GM18907 (cell line): ENCODE measurements around the gene DKK3.

ENCODE experiments used
- ATAC-seq: cut with Tn5 transposase; IDR thresholded peaks from one replicate; pipeline ENCODE4 v1.9.1; 2021; ENCODE audit warnings: mild to moderate bottlenecking, moderate library complexity; ENCODE audit not compliant: unreplicated experiment

Gene DKK3

DNA sequence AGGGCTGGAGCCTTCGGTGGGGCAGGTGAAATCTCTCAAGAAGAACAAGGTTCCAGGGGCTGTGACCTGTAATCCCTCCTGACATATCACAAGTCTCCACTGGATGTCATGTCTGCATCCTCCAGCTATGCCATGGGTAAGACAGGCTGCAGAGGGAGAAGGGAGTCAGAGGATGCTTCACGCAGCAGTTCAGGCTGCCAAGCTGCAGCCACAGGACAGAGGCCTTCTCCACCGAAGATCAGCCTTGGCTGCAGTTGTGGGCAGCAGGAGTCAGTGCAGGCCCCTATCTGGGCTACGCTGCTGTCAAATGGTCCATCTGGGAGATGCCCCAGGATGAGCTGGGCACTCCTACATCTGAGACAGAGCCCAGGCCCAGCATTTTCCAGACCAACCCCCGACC lies 25.0 kb downstream of the DKK3 start:
- ATAC-seq = no peak

DNA sequence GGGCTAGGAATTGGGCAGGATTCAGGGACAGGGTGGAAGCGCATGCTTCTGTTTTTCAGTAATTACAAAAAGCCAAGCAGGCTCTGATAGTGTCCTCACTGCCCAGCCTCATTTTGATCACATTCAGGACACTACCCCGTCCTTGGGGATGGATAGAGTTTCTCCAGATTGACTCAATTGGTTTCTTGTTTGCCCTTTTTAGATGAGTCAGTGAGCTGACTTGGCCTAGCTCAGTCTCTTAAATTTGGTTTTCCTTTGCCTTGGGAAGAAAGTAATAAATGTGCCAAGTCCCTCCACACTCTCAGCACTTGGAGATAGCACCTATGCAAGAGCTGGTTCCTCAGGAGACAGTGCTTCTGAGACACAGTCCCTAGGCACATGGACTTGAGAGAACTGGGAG lies 25.5 kb downstream of the DKK3 start:
- ATAC-seq = no peak

DNA sequence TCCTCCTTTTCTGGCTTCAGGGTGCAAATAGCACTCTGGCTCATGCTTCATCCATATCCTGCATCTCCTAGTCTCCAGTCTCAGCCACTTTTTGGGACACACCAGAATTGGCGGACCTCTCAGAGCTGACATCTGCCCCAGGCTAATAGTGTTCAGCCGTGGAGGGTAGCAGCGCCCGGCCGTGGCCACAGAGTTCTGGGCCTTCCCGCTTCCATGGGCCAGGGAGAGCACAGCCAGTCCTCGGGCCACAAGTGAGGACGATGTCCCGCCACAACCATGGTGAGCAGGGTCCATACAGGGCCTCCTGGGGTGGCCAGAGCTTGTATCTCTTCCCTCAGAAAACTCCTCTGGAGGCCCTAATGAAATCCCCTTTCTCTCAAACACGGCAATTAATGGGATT lies 26.0 kb downstream of the DKK3 start:
- ATAC-seq = no peak

DNA sequence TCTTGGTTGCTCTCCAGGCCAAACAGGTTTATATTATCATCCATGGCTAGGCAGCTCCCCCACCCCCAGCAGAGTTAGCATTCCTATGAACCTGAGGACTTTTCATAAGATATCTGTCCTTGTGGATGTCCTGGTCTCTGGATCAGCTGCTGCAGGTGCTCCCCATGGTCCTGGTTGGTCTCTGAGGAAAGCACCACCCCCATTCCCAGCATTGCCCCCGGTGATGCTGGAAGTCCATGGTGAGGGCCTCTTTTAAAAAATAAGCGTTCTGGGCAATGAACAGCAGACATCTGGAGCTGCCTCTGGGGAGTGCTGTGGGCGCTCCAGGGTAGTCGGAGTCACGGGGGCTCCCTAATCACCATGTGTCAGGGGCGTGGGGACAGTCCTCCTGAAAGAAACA lies 26.6 kb downstream of the DKK3 start:
- no peak for ATAC-seq

DNA sequence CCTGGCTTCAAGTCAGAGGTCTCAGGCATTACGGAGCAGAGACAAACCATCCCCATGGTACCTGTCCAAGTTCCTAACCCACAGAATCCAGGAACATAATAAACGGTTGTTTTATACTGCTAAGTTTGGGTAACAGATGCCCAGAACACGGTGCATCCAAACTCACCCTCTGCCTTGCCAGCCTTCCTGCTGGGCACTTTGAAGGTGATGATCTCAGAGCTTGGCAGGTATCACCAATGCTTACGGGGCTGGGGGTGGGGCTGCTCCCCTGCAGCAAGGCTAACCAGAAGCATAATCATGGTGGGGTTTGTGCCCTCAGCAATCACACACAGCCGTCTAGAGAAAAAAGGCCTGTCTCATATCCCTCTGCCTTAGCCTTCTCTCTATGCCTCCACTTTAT lies 27.1 kb downstream of the DKK3 start:
- no peak for ATAC-seq

DNA sequence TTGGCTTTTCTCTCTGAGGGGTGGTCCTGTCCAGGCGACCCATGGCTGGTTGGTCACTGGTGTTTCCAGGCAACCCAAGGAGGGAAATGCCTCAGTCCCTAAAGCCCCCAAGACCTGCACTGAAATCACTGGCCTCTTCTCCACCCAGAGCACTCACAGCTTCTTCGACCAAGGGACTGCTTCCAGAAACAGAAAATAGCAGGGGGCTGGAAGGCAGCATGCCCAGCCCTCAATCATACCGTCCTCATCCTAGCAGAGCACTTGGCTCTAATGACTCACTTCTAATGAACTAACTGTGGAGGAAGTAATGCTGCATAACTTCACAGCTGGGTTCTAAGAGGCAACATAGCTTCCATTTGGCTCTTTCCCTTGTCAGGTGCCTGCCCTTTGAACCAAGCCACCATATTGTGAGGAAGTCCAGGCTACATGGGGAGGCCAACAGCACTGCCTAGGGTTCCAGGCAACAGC lies 27.6 kb downstream of the DKK3 start:
- no peak for ATAC-seq

DNA sequence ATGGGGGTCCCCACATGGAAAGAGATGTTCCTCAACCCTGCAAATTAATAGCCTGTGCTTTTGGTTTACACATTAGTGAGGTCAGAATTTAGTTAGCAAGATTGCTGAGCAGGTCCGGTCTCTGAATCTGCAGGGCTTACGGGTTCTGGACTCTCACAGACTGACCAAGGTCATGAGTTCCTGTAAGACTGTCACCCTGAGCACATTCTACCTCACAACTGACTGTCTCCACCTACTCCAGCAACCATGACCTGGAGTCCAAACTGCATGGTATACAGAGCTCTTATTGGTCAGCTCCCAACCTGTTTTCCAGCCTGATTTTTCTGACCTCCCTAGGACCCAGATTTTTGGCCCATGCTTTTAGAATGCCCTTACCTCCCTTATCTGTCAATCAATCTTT lies 28.2 kb downstream of the DKK3 start:
- no peak for ATAC-seq

DNA sequence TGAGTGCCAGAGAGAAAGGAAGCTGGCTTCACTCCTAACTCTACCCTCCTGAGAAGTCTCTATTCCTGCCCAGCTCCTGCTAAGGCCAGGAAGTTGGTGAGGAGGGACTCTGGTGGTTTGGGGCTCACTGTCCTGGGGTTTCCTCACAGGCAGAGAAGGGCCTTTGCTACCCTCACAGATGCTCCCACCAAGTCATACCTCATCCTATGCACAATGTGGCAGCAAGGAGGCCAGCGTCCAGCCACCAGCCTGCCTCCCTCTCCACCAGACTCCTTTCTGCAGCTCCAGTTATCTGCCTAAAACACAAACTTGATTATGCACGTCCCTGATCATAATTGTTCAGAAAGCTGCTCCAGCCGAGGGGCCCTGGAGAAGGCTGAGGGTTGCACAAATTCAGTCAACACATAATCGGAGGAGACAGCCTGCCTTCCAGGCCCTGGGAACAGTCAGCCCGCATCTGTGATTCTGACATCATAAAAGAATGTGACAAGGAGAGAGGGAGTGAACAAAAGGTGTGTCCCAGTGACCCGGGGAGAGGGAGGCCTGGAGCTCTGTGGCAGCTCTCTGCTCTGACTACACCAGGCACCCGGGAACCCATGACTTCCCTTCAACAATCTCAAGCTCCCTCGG lies 28.8 kb downstream of the DKK3 start:
- ATAC-seq = no peak

DNA sequence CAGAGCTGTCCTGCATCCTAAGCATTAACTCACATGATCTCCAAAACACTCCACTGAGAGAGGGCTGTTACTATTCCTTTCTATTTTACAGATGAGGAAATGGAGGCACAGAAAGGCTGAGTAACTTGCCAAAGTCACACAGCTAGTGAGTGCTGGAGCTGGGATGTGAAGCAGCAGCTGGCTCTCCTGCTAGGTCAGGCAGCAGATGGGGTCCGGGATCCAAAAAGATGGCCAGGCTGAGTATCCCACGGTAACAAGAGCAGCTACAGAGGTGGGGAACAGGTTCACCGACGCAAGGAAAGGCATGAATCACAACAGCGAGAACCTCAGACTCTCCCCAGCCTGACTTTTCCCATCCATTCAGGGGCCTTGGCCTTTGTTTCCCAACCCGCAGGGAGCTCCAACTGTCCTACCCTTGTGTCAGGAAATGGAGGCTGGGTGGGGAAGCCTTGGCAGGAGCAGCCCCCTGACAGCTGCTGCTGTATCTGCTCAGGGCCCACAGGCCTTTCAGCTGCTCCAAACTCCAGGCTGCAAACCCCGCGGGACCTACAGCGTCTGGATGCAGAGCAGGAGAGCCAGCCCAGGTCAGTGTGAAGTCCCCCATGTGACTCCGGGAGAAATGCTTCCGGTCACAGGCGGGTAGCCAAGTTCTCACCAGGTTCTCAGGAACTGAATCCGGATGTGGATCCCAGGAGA lies 29.5 kb downstream of the DKK3 start:
- no peak for ATAC-seq

DNA sequence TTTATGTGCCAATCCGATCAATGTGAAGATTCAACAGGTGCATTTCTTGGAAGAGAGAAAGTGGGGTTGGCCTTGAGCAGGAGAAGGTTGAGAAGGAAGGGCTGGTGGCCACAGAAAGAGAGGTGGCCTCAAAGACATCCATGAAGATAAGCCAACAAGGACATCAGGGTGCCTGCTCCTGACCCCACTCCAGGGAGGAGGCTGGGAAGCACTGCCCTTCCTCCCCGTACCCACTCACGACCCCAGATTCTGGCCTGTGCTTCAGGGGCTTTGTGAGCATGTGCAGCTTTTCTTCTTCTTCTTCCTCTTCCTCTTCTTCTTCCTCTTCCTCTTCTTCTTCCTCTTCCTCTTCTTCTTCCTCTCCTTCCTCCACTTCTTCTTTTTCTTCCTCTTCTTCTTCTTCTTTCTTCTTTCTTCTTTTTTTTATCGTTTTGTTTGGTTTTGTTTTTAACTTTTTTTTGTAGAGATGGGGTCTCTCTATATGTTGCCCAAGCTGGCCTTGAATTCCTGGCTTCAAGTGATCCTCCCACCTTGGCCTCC lies 30.3 kb downstream of the DKK3 start:
- ATAC-seq = no peak

DNA sequence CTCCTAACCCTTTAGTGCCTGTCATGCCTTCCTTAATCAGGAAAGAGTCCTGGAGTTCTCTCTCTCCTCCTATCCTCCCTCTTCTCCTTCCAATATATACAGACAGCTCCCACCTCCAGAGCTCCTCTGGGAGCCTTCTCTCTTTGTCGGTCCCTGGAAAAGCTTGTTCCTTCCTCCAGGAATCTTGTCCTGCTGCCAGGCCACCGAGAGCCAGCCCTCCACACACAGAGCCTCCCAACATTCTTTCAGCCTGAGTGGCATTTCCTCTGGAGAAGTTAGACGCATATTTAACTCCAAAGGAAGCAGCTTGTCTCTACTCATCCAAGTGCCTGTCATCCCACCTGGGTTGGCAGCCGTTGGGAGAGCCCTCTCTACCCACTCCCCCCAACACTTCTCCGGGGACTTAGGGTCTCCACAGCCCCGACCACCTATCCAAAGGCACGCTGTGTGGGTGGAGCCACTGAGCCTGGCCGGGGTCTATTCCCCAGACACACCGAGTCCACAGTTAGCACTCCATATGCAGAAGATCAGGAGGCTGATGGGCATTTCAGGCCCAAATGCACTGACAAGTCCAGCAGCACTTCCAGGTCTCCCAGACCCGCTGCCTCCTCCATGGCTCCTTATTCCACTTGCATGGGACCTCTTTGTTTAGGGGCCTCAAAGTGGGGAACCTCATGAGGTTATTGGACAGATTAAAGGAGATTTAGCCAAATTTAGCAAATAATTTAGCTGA lies 31.1 kb downstream of the DKK3 start:
- ATAC-seq = no peak

DNA sequence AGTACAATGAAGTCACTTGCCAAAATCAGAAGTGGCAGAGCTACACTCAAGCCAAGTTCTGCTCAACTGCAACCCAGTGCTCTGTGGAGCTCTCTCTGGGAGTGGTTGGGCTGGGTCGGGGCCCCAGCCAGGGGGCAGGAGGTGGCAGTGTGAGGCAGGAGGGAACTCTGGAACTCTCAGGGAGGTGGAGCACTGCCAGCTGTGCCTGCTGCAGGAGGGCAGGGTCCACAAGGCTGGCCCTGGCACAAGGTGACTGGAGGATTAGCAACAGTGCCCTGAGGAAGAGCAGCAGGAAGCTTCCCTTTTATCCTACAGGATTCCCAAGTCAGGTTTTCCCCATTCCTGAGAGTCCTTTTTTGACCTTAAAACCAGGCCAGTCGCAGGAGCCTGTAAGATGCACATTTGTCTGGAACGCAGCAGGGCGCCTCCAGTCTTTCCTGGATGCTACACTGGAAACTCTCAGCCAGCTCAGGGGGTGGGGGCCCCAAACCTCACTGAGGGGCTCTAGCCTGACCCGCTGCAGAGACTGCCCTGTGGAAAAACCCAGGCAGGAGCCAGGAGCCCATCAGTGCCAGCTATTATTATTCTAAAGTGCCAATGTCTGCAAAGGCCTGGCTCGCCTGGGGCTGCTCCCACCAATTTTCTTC lies 31.8 kb downstream of the DKK3 start:
- ATAC-seq = no peak

DNA sequence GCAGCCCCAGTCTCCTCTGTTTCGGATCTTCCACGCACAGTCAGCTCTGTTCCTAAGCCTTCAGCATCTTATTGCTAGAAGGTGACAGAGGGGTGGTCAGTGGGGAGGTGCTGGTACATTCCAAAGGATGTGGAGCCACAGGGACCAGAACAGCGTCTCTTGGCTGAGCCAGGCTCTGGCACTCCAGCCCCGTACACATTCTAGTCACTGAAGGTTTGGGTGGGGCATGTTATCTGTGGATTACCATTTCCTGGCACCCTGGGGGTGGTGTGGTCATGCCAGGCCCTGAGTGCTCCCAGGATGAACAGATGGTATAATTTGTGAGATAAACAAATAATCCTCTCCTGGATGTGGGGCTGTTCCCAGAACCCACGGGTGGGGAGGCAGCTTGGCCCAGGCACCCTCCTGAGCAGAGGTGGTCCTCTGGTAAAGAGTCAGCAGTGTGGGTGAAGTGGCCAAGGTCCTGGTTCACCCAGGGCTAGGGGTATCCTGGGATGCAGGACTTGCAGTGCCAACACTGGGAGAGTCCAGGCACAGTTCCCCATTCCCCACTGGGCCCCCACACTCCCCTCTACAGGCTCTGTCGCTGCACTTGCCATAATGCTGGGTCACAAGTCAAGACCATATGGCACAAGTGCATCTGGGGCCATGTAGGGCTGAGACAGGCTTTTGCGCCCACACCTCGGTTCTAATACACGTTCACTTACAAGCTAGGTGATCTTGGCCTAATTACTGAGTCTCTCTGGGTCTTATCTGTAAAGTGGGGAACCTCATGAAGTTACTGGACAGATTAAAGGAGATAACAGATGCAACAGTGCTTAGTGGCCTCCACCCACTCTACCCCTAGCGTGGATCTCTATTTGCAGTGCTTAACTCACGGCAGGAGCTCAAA lies 33.0 kb downstream of the DKK3 start:
- no peak for ATAC-seq

DNA sequence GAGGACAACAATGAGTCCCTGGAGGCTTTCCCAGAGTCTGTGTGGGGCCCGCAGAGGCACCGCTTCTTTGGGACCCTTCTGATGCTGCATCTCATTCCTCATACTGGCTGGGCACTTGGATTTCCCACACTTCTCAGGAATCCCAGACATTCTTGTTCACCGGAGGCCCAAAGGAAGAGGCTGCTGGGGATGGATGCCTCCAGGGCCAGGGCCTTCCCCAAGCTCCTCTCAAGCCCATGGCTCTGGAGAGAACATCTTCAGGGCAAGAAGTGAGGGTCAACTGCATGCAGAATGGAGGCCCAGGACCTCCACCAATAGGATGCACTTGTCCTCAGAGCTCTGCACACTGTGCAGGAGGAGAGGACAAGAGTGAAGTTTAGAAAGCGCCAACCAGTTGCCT lies 34.6 kb downstream of the DKK3 start:
- ATAC-seq = no peak

DNA sequence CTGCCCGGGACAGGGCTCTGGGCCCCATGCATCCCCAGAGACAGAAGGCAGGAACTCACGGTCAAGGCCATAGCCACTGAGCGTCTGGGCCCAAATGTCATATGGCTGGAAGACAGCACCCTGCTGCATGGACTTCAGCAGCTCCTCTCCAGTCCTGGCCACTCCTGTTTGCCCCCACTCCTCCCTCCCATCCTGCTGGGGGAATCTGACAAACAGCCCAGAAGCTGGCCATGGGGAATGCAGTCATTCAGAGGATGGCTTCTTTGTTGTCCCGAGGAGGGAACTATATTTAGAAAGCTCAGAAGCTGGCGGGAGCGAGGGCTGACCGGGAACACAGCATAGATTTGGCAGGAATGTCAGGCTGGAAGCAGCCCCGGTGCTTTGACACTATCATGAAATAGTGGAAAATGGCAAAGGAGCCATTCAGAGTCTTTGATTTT lies 35.0 kb downstream of the DKK3 start:
- ATAC-seq = no peak

DNA sequence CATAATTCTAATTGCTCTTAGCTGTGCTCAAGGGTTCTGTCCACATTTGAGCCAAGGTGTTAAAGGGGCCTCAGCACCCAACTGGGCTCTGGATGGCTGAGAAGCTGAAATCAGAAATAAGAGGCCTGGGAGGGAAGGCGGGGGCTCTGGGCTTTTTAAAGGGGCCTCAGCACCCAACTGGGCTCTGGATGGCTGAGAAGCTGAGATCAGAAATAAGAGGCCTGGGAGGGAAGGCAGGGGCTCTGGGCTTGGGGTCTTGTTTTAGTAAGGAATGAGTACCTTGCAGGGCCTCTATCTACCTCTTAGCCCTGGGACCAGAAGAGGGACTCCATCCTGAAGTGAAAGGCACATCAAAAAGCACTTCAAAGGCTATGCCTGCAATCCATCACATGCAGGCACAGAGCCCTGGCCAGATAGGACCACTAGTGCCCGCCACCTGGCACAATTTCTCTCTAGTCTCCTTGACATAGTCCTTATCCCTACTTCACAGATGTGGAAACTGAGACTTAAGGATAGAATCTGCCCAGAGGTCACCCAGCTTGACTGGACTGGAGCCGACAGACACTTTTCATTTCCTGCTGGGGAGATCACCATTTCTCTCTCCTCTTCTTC lies 35.6 kb downstream of the DKK3 start:
- ATAC-seq = no peak

DNA sequence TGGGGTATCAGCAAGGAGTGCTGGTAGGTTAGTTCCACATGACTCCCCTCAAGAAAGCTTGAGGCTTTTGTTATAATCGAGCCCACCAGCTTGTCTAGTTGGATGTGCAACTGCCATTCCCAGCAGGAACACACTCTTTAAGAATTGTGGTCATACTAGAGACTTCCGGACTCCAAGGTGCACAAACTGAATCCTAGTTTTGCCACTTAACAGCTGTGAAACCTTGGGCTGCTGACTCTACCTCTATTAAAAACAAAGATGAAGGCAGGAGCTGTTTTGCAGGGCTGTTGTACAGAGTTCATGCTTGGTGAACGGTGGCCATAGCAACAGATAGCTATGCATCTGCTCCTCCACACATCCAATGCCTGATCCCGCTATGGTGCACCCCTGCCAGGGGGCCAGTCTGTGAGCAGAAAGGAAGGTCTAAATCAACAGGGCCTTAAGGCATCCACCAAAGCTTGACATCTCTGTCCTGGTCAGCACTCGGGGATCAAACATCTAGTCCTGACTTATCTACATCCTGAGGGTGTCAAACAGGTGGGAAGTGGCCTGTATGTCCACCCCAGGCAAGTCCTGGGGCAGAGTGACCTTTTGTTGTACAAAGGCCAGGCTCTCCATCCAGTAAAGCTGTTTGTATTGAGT lies 36.4 kb downstream of the DKK3 start:
- ATAC-seq = no peak

DNA sequence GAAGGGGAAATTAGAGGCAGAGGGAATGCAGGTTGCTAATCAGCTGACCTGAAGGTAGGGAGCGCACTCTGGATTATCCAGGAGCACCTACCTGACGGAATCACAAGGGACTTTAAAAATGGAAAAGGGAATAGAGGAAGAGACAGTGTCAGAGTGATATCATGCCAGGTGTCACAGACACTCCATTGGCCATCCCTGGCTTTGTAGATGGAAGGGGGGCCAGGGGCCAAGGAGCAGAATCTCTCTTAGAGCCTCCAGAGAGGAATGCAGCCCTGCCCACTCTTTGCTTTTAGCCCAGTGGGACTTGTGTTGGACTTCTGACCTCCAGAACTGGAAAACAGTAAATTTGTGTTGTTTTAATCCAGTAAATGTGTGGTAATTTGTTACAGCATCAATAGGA lies 37.9 kb downstream of the DKK3 start:
- ATAC-seq = no peak
